Pulmonary artery endothelial cell (primary cell): ENCODE measurements around the gene INSYN2B. TPM values are rescaled to one million over a fixed set of nuclear protein-coding genes. Genes with fewer than 3 reads are reported as not detected.

Experiments
- DNase-seq: peaks from one replicate; pipeline ENCODE4 v3.0.0-alpha.2; 2011; ENCODE audit warnings: low read depth, low spot score
- total RNA-seq: library from RNA; depleted of rRNA; stranded (reverse); fragments of >200 nt; gene quantifications from 2 replicates; pipeline ENCODE4 v1.2.3, GENCODE V29; 2014

Gene INSYN2B
- total RNA-seq, 1 donor from 2014 or later: 8.8 TPM

- no peak for DNase-seq
Observed at GRCh38 chr5:169934990-169935389, 45.3 kb downstream of the INSYN2B start.

DNA sequence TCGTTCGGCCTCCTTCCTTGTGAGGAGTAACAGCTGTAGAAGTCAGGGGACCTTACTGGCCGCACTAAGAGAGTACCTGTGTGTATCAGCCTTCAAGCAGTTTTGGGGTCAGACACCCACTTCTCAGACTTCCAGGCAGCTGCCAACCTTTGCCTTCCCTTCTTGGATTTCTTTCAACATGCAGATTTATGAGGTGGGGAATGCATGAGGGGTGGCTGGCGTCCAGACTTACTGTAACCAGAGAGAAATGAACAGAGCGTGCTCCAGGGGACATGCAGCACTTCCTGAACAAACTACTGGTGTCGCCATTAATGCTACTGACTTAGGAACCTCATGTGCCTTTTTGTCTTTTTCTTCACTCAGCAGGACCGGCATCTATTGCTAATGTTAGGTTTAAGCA is 46.7 kb downstream of the INSYN2B start:
- no peak for DNase-seq

GRCh38 chr5:169933127-169933526 is 47.2 kb downstream of the INSYN2B start:
- DNase-seq: no peak

DNA sequence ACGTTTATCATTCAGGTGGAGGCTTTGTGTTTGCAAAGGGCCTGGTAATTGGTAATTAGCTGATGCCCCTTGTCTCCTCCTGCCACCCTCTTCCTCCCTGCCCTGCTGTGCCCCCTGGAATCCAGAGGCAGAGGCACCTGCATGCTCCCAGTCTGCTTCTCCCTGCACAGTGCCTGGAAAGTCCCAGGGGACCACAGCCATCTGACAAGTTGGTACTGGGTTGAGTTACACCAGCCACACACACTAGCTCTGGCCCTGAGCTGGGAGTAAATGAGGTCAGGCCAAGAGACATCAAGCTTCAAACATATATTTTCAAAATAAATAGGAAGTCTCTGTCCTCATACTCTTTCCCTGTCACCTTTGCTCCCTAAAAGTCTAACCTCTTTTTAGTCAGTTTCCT is 56.3 kb downstream of the INSYN2B start:
- no peak for DNase-seq

DNA sequence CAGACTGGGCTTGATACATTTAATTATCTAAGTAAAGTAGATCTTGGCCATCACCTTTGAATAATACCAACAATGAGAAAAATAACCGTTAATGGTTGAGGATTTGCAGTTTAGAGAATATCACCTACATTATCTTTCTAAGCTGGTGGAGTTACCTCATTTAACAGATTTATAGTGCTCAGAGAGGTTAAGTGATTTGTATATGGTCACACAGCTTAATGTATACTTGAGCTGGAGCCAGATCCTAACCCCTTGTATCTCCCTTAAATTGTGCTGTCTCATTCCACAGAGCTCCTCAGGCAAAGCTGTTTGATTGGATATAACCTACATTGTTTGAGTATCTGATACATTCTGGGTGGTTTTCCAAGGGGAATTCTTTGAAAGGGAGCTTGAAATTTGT is 57.8 kb downstream of the INSYN2B start:
- no peak for DNase-seq

DNA sequence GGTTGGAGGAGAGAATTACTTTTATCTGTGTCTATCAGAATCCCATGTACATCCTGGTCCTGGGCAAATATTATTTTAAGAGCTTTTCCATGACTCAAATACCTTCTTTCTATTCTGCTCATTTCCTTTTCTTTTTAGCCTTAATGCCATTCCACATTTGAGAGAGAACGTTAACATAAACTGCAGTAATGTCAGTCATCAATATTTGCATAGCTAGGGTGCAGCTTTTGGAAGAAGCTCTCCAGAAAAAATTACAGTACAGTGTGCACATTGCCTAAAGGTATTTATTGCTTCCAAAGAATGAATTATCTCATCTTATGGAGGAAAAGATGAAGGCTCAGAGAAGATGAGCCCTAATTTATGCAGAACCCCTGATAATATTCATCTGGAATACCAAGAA is 58.3 kb downstream of the INSYN2B start:
- DNase-seq: no peak

- no peak for DNase-seq
Observed at GRCh38 chr5:169921384-169921783, 58.9 kb downstream of the INSYN2B start.

DNA sequence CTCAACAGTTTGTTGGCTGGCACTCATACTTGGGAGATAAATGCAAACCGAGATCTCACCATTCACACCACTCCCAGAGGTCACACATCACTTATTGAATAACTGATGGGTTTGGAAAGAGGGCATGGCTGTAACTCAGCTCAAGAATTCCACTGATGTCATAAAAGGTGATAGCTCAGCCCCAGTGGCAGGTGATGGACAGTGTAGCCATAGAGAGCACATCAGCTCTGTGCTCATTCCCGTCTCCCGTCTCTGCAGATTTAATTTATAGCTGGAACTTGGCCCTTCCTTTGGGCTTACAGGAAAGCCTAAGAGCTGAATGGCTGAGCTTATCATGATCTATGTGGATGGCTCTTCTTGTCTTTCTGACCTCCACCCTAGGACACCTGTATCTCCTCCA is 59.8 kb downstream of the INSYN2B start:
- DNase-seq: no peak

DNA sequence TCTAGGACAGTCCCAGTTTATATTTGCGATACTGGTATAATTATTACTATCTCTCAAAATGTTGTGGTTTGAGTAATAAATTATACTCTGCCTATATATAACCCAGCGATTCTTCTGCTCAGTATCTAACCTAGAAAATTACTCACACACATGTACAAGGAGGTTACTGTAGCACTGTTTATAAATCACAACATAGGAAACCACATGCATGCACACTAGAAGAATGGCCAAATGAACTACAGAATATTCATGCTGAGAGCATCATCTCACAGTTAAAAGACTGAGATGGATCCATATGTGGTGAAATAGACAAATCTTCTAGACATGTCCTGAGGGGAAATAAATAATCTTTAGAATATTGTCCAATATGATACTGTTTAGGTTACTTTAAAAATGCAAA is 62.1 kb downstream of the INSYN2B start:
- no peak for DNase-seq

DNA sequence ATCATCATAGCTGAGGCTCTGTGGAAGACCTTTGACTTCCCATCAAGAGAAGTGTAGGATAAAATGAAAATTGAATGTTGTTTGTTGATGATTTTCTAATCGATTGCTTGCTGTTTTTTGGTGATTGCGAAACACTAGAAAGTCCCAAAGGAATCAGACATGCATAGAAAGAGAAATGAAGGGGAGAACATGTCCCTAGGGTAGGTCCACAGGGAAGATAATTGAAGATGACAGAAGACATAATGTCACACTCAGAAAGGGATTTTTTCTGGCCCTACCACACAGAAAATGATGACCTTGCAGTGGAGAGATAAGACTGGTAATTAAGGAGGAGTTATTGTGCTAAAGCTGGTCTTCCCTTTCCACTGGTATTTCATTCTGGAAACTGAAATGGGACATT is 62.8 kb downstream of the INSYN2B start:
- no peak for DNase-seq

DNA sequence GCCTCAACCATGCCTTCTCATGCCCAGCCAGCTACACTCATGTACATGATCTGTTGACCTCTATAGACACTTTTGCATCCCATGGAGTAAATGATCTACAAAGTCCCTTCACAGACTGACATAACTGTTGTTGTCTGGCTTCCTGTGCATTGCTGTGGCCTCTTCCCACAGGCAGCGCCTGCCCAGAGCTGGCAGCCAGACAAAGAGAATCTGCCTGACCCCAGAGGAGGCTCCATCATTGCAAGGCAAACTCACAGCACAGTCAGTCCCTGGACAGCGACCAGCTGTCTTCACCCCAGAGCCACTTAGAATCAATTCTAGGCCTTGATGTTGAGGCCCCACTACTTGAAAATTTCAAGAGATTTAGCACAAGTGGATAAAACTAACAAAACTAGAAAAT is 65.5 kb downstream of the INSYN2B start:
- no peak for DNase-seq

- no peak for DNase-seq
Observed at GRCh38 chr5:169913479-169913878, 66.8 kb downstream of the INSYN2B start.

- DNase-seq: no peak
Observed at GRCh38 chr5:169911448-169912212, 68.7 kb downstream of the INSYN2B start.

DNA sequence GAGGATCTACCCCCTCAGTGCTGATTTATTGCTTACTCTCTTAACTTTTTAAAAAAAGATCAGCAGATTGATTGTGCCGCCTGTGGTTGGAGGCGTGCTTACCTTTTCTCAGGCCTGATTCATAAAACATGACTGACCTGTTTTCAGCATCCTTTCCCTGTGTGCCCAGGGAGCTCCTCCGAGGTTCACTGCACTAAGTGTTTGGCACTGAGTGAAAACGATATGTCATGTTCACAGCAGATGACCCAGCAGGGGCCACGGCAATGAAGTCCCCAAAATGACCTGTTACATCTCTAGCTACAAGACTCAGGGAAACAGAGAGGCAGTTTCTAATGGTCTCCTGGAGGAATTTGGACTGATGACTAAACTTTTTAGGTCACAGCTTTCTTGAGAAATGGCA is 69.9 kb downstream of the INSYN2B start:
- no peak for DNase-seq

DNA sequence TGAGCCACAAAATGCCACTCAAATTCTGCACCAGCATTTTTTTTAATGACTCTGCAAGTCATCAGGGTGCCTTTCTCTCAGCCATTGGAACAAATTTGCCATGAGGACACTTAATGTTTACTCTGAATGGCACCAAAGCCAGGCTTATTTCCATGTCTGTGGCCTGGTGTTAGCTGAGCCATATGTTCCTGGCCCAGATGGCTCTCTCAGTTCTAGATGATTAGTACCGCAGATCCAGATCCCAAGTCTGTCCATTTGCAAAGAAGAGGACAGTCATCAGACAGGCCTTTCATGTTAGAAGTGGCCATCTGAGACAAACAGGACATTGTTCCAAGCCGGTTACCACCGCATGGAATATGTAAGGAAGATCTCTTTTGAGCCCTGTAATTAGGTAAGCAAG is 70.3 kb downstream of the INSYN2B start:
- DNase-seq: no peak

- no peak for DNase-seq
Observed at GRCh38 chr5:169908864-169909263, 71.4 kb downstream of the INSYN2B start.

- DNase-seq: no peak
Observed at GRCh38 chr5:169906745-169907649, 73.3 kb downstream of the INSYN2B start.

- no peak for DNase-seq
Observed at GRCh38 chr5:169905017-169905416, 75.3 kb downstream of the INSYN2B start.

DNA sequence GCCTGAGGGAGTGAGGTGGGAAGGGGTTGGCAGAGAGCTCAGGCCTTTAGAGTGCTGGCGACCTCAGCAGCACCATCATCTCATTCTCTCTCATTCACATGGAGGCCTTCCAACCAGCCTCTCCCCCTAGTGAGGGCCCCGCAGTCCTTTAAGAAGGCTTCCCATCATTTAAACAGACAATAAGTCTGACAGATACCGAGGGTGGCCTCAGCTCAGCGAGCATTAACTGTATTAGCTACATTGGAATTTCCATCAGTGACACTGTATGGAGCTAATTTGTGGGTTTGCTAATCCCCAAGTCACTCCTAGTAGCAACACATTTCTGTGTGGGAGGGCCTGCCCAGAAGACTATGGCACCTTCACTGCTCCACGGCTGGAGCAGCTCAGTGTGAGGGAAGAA is 75.8 kb downstream of the INSYN2B start:
- no peak for DNase-seq

DNA sequence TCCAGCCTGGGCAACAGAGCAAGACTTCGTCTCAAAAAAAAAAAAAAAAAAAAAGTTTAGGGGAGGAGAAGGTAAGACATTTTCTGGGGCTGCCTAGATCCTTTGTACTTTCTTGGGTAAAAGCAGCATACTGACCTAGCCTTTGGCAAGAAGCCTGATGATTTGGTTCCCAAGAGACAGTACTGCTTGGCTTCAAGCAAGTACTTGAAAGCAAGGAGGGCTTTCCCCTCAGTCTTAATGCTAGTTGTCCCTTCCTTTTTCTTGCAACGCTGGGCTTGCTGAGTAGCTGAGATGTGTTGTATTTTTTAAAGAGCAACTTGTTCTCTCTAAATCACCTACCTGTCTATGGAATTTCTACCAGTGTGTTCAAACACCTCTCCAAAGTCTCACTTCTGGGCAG is 76.2 kb downstream of the INSYN2B start:
- DNase-seq: no peak

- DNase-seq: no peak
Observed at GRCh38 chr5:169901896-169902295, 78.4 kb downstream of the INSYN2B start.

- no peak for DNase-seq
Observed at GRCh38 chr5:169897481-169897880, 82.8 kb downstream of the INSYN2B start.

DNA sequence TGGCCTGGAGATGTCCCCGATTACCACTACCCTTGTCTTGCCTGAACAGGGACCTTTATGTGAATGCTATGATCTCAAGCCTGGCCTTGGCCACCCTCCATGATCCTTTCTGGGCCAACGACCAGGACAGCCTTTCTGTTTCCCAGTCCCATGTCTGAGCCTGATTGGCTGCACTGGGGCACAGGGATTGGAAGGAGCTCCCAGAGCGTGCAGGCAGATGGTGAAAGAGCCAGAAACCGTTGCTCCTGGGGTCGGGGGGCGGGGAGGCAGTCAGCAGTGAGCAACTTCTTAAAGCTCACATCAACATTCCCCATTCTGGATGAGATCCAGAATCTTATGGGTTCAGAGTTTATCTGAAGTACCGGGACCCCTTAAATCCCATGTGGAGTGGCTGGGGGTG is 84.4 kb downstream of the INSYN2B start:
- no peak for DNase-seq
